GM12801 (cell line): ENCODE measurements around the gene TMEM247.

Experiments used
- TF ChIP-seq, protein P1 (sequence below): IDR thresholded peaks from one replicate; pipeline ENCODE4 v1.5.1; 2011; ENCODE audit warnings: control low read depth; ENCODE audit not compliant: insufficient read length; ENCODE audit errors: extremely low read depth

TMEM247 gene

DNA sequence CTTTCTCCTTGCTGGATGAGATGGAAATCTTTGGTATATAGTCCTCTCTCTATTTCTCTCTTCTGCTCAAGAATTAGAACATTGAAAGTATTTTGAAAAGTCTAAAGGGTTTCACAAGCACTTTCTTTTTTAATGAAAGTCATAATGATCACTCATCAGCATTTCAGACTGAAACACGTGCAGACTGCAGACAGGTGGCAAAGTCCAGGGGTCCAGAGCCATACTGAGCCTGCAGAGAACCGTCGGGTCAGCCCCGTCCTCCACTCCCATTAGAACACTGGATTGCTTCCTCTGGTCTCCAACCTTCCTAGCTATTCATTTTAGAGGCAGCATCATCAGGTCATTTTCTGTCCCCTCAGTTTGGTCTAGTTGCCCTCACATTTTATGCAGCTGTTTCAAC is 3.1 kb downstream of the TMEM247 start:
- TF ChIP-seq, protein P1, sequence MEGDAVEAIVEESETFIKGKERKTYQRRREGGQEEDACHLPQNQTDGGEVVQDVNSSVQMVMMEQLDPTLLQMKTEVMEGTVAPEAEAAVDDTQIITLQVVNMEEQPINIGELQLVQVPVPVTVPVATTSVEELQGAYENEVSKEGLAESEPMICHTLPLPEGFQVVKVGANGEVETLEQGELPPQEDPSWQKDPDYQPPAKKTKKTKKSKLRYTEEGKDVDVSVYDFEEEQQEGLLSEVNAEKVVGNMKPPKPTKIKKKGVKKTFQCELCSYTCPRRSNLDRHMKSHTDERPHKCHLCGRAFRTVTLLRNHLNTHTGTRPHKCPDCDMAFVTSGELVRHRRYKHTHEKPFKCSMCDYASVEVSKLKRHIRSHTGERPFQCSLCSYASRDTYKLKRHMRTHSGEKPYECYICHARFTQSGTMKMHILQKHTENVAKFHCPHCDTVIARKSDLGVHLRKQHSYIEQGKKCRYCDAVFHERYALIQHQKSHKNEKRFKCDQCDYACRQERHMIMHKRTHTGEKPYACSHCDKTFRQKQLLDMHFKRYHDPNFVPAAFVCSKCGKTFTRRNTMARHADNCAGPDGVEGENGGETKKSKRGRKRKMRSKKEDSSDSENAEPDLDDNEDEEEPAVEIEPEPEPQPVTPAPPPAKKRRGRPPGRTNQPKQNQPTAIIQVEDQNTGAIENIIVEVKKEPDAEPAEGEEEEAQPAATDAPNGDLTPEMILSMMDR, result no peak

DNA sequence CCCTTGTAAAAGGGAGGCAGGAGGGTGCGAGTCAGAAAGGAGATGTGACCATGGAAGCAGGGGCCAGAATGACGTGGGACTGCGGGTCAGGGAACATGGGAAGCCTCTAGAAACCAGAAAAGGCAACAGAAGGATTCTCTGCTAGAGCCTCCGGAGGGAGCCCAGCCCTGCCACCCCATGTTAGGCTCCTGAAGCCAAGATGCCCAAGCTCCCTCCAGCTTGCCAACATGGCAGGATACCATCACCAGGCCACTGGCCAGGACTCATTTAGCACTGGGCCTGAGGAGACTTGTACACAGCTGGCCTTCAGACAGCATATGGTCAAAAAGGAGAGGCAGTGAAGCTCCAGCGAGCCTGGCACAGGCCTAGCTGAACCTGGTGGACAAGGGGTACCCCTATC is 5.6 kb downstream of the TMEM247 start:
- TF ChIP-seq, protein P1, result no peak

DNA sequence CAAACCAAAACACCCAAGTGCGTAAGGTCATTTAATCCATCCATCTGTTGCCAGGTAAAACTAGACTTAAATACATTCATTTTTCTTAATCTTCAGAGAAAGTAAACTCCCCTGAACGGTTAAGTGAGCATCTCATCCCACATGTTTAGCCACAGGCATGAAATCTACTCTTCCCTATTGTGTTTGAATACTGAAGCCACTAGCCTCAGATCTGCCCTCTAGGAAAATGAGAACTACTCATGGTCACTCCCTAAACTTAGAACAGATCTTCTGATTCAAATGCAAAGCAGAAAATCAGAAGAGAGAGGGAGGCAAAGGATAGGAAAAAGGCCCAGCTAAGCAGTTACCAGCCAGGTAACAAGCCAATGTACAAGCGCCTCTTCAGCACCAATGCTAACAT is 7.1 kb downstream of the TMEM247 start:
- TF ChIP-seq, protein P1, result no peak

DNA sequence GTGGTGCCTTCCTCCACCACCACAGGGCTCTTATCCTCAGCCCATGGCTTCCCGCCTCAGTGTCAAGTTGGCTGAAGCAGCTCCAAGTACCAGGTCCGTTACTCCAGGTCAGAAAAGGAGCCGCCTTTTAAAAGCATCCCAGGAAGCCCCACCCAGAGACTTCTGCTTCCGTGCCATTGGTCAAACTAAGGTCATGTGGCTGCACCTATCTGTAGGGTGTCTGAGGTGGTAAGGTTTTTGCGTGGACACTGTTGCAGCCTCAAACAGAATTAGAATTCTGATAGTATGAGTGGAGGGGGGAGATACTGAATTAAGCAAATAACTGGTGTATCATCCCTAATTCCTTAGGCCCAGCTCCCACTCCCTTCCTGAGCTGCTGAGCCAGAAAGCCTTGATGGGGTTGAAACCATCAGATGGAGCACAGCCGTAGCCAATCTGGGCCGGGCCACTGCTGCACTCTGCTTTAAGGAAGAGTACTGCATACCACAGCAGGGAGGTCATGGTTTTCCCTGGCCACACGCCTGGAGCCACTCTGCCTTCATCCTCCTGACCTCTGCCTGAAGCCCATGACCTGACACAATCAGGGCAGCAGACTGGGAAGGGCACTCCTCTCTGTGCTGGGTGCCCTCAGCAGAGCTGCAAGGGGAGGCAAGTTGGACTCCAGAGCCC is 8.4 kb downstream of the TMEM247 start:
- TF ChIP-seq, protein P1, result no peak

DNA sequence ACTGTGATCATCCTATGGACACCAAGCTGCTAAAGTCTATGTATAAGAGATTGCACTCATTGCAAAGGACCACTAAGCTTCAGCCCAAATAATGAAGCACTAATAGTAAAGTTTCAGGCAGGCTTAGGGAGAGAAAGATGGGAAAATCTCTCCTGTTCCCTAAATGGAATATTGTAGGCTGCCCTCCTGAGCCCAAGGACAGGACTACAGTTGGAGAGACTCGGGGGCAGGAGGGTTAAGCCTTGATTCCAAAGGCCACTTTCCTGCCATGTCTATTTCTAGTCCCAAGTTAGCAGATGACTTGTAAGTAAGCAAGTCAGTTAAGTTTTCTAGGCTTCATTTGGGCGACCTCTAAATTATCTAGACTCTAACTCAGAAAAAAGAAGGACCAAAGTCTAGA is 9.0 kb downstream of the TMEM247 start:
- TF ChIP-seq, protein P1, result no peak

DNA sequence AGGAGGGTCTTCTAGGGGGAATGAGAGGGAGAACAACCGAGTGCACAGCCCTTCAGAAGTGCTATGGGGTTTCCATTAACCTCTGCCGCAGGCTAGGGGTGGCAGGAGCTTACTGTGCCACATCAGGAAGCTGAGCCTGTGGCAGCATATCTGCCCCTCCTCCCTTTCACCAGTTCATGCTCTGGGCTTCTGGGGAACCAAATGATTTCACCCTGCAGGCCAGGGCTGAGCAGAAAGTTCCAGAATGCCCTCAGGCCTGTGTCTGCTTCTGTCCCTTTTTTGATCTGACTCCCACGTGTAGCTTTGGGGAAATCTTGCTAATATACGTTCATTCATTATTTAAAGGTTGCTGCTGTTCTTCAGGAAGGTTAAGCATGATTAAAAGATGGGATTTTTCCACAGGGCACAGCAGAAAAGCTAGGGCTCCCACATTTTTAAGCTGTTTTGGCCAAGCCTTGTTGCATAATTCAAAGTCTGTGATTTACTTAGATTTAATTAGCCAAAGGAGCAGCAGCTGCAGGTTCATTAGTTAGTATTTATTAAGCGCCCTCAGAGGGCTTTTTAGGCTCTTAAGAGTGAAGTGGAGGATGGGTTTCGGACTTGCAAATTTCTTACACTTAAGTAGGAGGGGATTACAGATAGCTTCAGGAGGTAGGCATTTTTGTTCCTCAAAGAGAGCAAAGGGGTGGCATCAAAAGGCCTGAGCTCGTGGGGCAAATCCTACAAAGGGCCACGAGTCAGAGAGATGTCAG is 10.2 kb downstream of the TMEM247 start:
- TF ChIP-seq, protein P1, result no peak

DNA sequence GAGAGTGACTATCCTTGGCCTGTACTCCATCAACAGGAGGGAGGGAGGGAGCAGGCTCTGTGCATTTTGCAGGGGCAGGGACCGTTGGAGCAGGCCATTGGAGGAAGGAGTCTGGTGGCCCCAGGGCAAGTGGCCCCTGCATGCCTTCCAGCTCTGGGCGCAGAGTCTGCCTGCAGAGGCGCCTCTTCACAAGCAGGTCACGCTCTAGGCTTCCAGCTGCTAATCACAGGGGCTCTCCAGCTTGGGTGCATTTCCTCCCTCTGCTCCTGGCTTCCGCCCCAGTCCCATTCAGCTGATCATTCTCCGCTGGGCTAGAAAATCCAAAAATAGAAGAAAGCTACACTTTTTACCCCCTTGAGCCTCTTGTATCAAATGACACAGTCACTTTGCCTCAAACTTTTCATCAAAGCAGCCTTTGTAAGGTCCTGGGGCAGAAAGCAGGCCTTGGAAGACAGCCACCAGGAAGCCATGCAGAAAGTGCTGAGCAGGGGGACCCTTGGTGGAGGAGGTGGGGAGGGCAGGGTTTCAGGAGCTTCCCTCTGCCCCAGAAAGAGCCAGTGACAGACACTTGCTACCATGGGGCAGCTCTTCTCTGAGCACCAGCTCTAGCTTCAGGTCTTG is 11.3 kb downstream of the TMEM247 start:
- TF ChIP-seq, protein P1, result no peak
